Naive thymus-derived CD4-positive, alpha-beta T cell (primary cell): ENCODE data around the gene IZUMO1. TPM values are rescaled to one million over a fixed set of nuclear protein-coding genes. Genes with fewer than 3 reads are reported as not detected.

Experiments
- ATAC-seq: fragments of 150-1000 bp; cut with Tn5 transposase; 2 replicates; pipeline ENCODE4 v1.10.0; 2021; ENCODE audit warnings: mild to moderate bottlenecking, moderate library complexity
- CTCF ChIA-PET: fragments of 350-600 bp; sonication (Branson Sonifier 250); formaldehyde crosslinking; loops from one replicate; lab custom pipeline; 2021; ENCODE audit warnings: antibody characterized with exemption; lab: Charles Lee
- POLR2A ChIA-PET: fragments of 350-600 bp; sonication (Branson Sonifier 250); formaldehyde crosslinking; loops from one replicate; lab custom pipeline; 2021; ENCODE audit warnings: antibody characterized with exemption, inconsistent platforms; lab: Charles Lee
- DNase-seq, 9 donors: peaks; one replicate each; pipeline versions ENCODE4 v3.0.0 to v3.0.0-alpha.2; 2020 to 2022; ENCODE audit warnings: mixed read lengths in 1 of 9
- H3K27ac ChIP-seq: one replicate; pipeline ENCODE4 v1.7.0; 2013; ENCODE audit warnings: mild to moderate bottlenecking, low read depth, low read length, moderate library complexity
- H3K27me3 ChIP-seq, 2 donors: one replicate each; pipeline ENCODE4 v1.7.0; 2013; ENCODE audit warnings: low read length in 2 of 2, mild to moderate bottlenecking in 2 of 2, moderate library complexity in 2 of 2; ENCODE audit not compliant: control insufficient read depth in 2 of 2, insufficient read depth in 2 of 2
- H3K36me3 ChIP-seq, 3 experiments: 1 replicate in 2 of 3; 2 replicates in 1 of 3; pipeline ENCODE4 v1.7.0; 2013; ENCODE audit warnings: low read length in 3 of 3, mild to moderate bottlenecking in 3 of 3, moderate library complexity in 1 of 3; ENCODE audit not compliant: insufficient read depth in 3 of 3, control insufficient read depth in 2 of 3
- H3K4me1 ChIP-seq, 2 donors: one replicate each; pipeline ENCODE4 v1.7.0; 2013; ENCODE audit warnings: low read length in 2 of 2, mild to moderate bottlenecking in 2 of 2, moderate library complexity in 1 of 2; ENCODE audit not compliant: control insufficient read depth in 2 of 2, insufficient read depth in 2 of 2
- H3K4me3 ChIP-seq: 2 replicates; pipeline ENCODE4 v1.7.0; 2013; ENCODE audit warnings: mild to moderate bottlenecking, low read length
- H3K9me3 ChIP-seq, 3 experiments: 1 replicate in 2 of 3; 2 replicates in 1 of 3; pipeline ENCODE4 v1.7.0; 2013; ENCODE audit warnings: low read length in 3 of 3; ENCODE audit not compliant: control insufficient read depth in 2 of 3
- H3K27ac Mint-ChIP-seq, 9 donors: one replicate each; pipeline ENCODE4 v1.8.0; 2020 to 2022; ENCODE audit warnings: mixed read lengths in 9 of 9, mild to moderate bottlenecking in 8 of 9, moderate library complexity in 5 of 9, inconsistent platforms in 2 of 9
- H3K27me3 Mint-ChIP-seq, 5 donors: one replicate each; pipeline ENCODE4 v1.8.0; 2021 to 2022; ENCODE audit warnings: mixed read lengths in 5 of 5, mild to moderate bottlenecking in 1 of 5
- H3K36me3 Mint-ChIP-seq, 5 donors: one replicate each; pipeline ENCODE4 v1.8.0; 2020 to 2022; ENCODE audit warnings: mixed read lengths in 5 of 5, mild to moderate bottlenecking in 3 of 5, inconsistent platforms in 1 of 5
- H3K4me1 Mint-ChIP-seq, 7 donors: one replicate each; pipeline ENCODE4 v1.8.0; 2020 to 2022; ENCODE audit warnings: mixed read lengths in 7 of 7, mild to moderate bottlenecking in 3 of 7, inconsistent platforms in 1 of 7
- H3K4me3 Mint-ChIP-seq, 10 donors: one replicate each; pipeline ENCODE4 v1.8.0; 2020 to 2022; ENCODE audit warnings: mild to moderate bottlenecking in 10 of 10, mixed read lengths in 10 of 10, moderate library complexity in 6 of 10, inconsistent platforms in 2 of 10
- H3K9me3 Mint-ChIP-seq, 11 donors: one replicate each; pipeline ENCODE4 v1.8.0; 2020 to 2022; ENCODE audit warnings: mixed read lengths in 11 of 11, mild to moderate bottlenecking in 4 of 11, inconsistent platforms in 1 of 11, moderate library complexity in 1 of 11
- intact Hi-C, 2 donors: fragments of 100-400 bp; cut with micrococcal nuclease; formaldehyde crosslinking; loops; one replicate each; pipeline ENCODE4 v1.15.1; 2023
- polyA plus RNA-seq, 2 donors: library from polyadenylated mRNA; unstranded; fragments of 300-500 nt; fragmentation: Illumina TruSeq; gene quantifications; one replicate each; pipeline ENCODE4 v1.2.3, GENCODE V29; 2021
- total RNA-seq, 6 experiments: library from RNA in 5 of 6; stranded (reverse) in 5 of 6; gene quantifications; 1 replicate in 5 of 6; 2 replicates in 1 of 6; pipeline ENCODE4 v1.2.3 and lab custom pipeline; 2021 to 2026

Gene IZUMO1
- total and polyA plus RNA-seq, 7 experiments from 2014 or later = not detected

- Mint-ChIP-seq H3K27me3 (no peaks in the 10 kb centered on the region), H3K36me3 (peaks cover 9 to 17% (median 14%) of the 10 kb centered on the region in 5 donors), H3K4me1 (peaks cover 24 to 40% (median 35%) of the 10 kb centered on the region in 7 donors), H3K9me3 (peaks cover 0 to 17% (median 15%) of the 10 kb centered on the region in 11 donors), H3K4me3 (peak overlapping the region in 3 of 10 donors; percentile 16 to 49 (median 27)), H3K27ac (peak overlapping the region in 3 of 9 donors; percentile 28 to 84 (median 52))
- Histone ChIP-seq H3K27me3 (no peaks in the 10 kb centered on the region), H3K4me3 (no peak overlapping the region), H3K27ac (no peak overlapping the region), H3K4me1 (peaks cover 5 to 27% of the 10 kb centered on the region in 2 donors), H3K9me3 (peaks cover 0 to 9% (median 0%) of the 10 kb centered on the region in 3 experiments), H3K36me3 (no peaks in the 10 kb centered on the region)
- ChIA-PET CTCF (no interaction called here), POLR2A (no interaction called here)
- DNase-seq (no peak), ATAC-seq (no peak)
- intact Hi-C loops = loop anchor here (5.0 to 10.0 kb wide), 3 partner anchors 115 to 1153 kb away; partner anchors contain the start of genes AKT1S1 (in 1 of the 2), HSD17B14 (in 1 of the 2) and TBC1D17 (in 1 of the 2)
These were observed 24.5 kb downstream of the IZUMO1 start for GRCh38 chr19:48722196-48722708.

- H3K4me3 ChIP-seq = peak overlapping the region; percentile 92
- no peaks in the 10 kb centered on the region for H3K9me3 ChIP-seq
- Mint-ChIP-seq H3K27ac (peak overlapping the region; percentile 98 to 100 (median 99)), H3K4me3 (peak overlapping the region; percentile 80 to 99 (median 97)), H3K9me3 (peaks cover 0 to 11% (median 8%) of the 10 kb centered on the region in 11 donors), H3K4me1 (peaks cover 19 to 30% (median 25%) of the 10 kb centered on the region in 7 donors), H3K36me3 (peaks cover 3 to 10% (median 8%) of the 10 kb centered on the region in 5 donors), H3K27me3 (no peaks in the 10 kb centered on the region)
- DNase-seq (peak; percentile 77 to 93 (median 89)), ATAC-seq (peak; percentile 91)
- peak overlapping the region; percentile 80 for H3K27ac ChIP-seq
- POLR2A ChIA-PET = interaction anchor here (0.6 to 1.7 kb wide), 2 partner anchors 75 to 280 kb away, joined by 4 to 8 read pairs; partner anchors contain the start of gene CA11
- intact Hi-C loops = loop anchor here (1.0 to 10.0 kb wide), 7 partner anchors 18 to 1154 kb away; partner anchors contain the start of genes DBP (in 2 of the 2), RPL18 (in 2 of the 2), SPHK2 (in 2 of the 2) and AKT1S1 (in 1 of the 2)
- H3K36me3 ChIP-seq = no peaks in the 10 kb centered on the region
- CTCF ChIA-PET = no interaction called here
- no peaks in the 10 kb centered on the region for H3K27me3 ChIP-seq
- peaks cover 5 to 17% of the 10 kb centered on the region in 2 donors for H3K4me1 ChIP-seq
These were observed 26.0 kb downstream of the IZUMO1 start for GRCh38 chr19:48720613-48721296.

- Histone ChIP-seq H3K9me3 (no peaks in the 10 kb centered on the region), H3K27ac (no peak overlapping the region), H3K4me3 (peak overlapping the region; percentile 92), H3K27me3 (no peaks in the 10 kb centered on the region), H3K4me1 (peaks cover 5 to 13% of the 10 kb centered on the region in 2 donors), H3K36me3 (no peaks in the 10 kb centered on the region)
- no peak for DNase-seq
- Mint-ChIP-seq H3K36me3 (peaks cover 3 to 6% (median 3%) of the 10 kb centered on the region in 5 donors), H3K4me3 (peak overlapping the region; percentile 80 to 99 (median 97)), H3K27me3 (no peaks in the 10 kb centered on the region), H3K9me3 (peaks cover 0 to 7% (median 4%) of the 10 kb centered on the region in 11 donors), H3K4me1 (peaks cover 14 to 25% (median 21%) of the 10 kb centered on the region in 7 donors), H3K27ac (peak overlapping the region; percentile 98 to 100 (median 99))
- intact Hi-C loops = loop anchor here (1.0 to 10.0 kb wide), 7 partner anchors 18 to 1155 kb away; partner anchors contain the start of genes RPL18 (in 2 of the 2), SPHK2 (in 2 of the 2), AKT1S1 (in 1 of the 2) and DBP (in 1 of the 2)
- CTCF ChIA-PET = no interaction called here
- ATAC-seq = no peak
- POLR2A ChIA-PET = interaction anchor here (1.7 kb wide), 1 partner anchor 75 kb away, joined by 8 read pairs; the partner anchor contains the start of gene CA11
These were observed 26.5 kb downstream of the IZUMO1 start for GRCh38 chr19:48720251-48720612.

- peak within 1 kb of the TSS; percentile 80 to 99 (median 97) for H3K4me3 Mint-ChIP-seq
- H3K4me1 Mint-ChIP-seq = peaks cover 12 to 24% (median 18%) of the 10 kb centered on the region in 7 donors
- CTCF ChIA-PET = no interaction called here
These were observed 27.2 kb downstream of the IZUMO1 start, which contains the start of gene MAMSTR for GRCh38 chr19:48719263-48720171. MAMSTR (minus strand) TSS chr19:48719725; CDS start chr19:48719031, 694 bp downstream.

GRCh38 chr19:48718711-48719231 lies 27.9 kb downstream of the IZUMO1 start:
- Histone ChIP-seq H3K9me3 (no peaks in the 10 kb centered on the region), H3K27me3 (no peaks in the 10 kb centered on the region), H3K27ac (no peak overlapping the region), H3K36me3 (peaks cover 0 to 1% (median 0%) of the 10 kb centered on the region in 3 experiments), H3K4me3 (no peak overlapping the region), H3K4me1 (peaks cover 8 to 9% of the 10 kb centered on the region in 2 donors)
- Mint-ChIP-seq H3K4me1 (peaks cover 12 to 25% (median 22%) of the 10 kb centered on the region in 7 donors), H3K9me3 (no peaks in the 10 kb centered on the region), H3K36me3 (no peaks in the 10 kb centered on the region), H3K27ac (peak overlapping the region in 1 of 9 donors; percentile 63), H3K27me3 (no peaks in the 10 kb centered on the region), H3K4me3 (peak overlapping the region in 3 of 10 donors; percentile 4 to 17 (median 17))
- ChIA-PET CTCF (no interaction called here), POLR2A (no interaction called here)
- intact Hi-C loops = no loop called here
- ATAC-seq (no peak), DNase-seq (no peak)

More at GRCh38 chr19:48719263-48720171, 27.2 kb downstream of the IZUMO1 start, which contains the start of gene MAMSTR:
- Mint-ChIP-seq H3K27ac (peak within 1 kb of the TSS; percentile 98 to 100 (median 99)), H3K27me3 (no peaks in the 10 kb centered on the region), H3K9me3 (no peaks in the 10 kb centered on the region), H3K36me3 (no peaks in the 10 kb centered on the region)
- no peaks in the 10 kb centered on the region for H3K36me3 ChIP-seq
- peak within 1 kb of the TSS; percentile 80 for H3K27ac ChIP-seq
- H3K27me3 ChIP-seq = no peaks in the 10 kb centered on the region
- intact Hi-C loops = loop anchor here (1.0 to 10.0 kb wide), 7 partner anchors 19 to 1155 kb away; partner anchors contain the start of genes RPL18 (in 2 of the 2), SPHK2 (in 2 of the 2), AKT1S1 (in 1 of the 2) and DBP (in 1 of the 2)
- H3K4me1 ChIP-seq = peaks cover 8% of the 10 kb centered on the region in 2 donors
- DNase-seq (no peak), ATAC-seq (no peak)
- H3K9me3 ChIP-seq = no peaks in the 10 kb centered on the region
- peak within 1 kb of the TSS; percentile 92 for H3K4me3 ChIP-seq
- POLR2A ChIA-PET = no interaction called here
